Trophoblast cell (in vitro differentiated cells and primary cell): ENCODE data around the gene CGREF1.

Source experiments
- DNase-seq, 2 donors: peaks; one replicate each; pipeline ENCODE4 v3.0.0-alpha.2; 2016
- H2AFZ ChIP-seq: 2 replicates; pipeline ENCODE4 v1.6.1; 2013; ENCODE audit warnings: low read length, moderate library complexity, mild to moderate bottlenecking; ENCODE audit not compliant: insufficient read depth, poor library complexity
- H2AK5ac ChIP-seq: 2 replicates; pipeline ENCODE4 v1.6.1; 2013; ENCODE audit warnings: mild to moderate bottlenecking, low read length
- H2BK120ac ChIP-seq: 2 replicates; pipeline ENCODE4 v1.6.1; 2013; ENCODE audit warnings: low read length, mild to moderate bottlenecking, moderate library complexity; ENCODE audit not compliant: insufficient read depth, poor library complexity
- H2BK12ac ChIP-seq: 2 replicates; pipeline ENCODE4 v1.6.1; 2013; ENCODE audit warnings: mild to moderate bottlenecking, low read length, moderate library complexity
- H2BK5ac ChIP-seq: 2 replicates; pipeline ENCODE4 v1.6.1; 2013; ENCODE audit warnings: low read length, low read depth, moderate library complexity, mild to moderate bottlenecking; ENCODE audit not compliant: poor library complexity
- H3K14ac ChIP-seq: 2 replicates; pipeline ENCODE4 v1.6.1; 2013; ENCODE audit warnings: mild to moderate bottlenecking, low read length
- H3K18ac ChIP-seq: 2 replicates; pipeline ENCODE4 v1.6.1; 2013; ENCODE audit warnings: mild to moderate bottlenecking, low read length
- H3K23ac ChIP-seq: 2 replicates; pipeline ENCODE4 v1.6.1; 2013; ENCODE audit warnings: low read length
- H3K27ac ChIP-seq: 2 replicates; pipeline ENCODE4 v1.5.1; 2013; ENCODE audit warnings: low read depth, mild to moderate bottlenecking, inconsistent platforms, low read length, moderate library complexity
- H3K27me3 ChIP-seq: 2 replicates; pipeline ENCODE4 v1.6.1; 2013; ENCODE audit warnings: inconsistent platforms, mild to moderate bottlenecking, low read length, moderate library complexity; ENCODE audit not compliant: insufficient read depth
- H3K36me3 ChIP-seq, 2 experiments: 1 replicate in 1 of 2; 2 replicates in 1 of 2; pipeline ENCODE4 v1.6.1; 2013; ENCODE audit warnings: low read length in 2 of 2, mild to moderate bottlenecking in 2 of 2, moderate library complexity in 1 of 2; ENCODE audit not compliant: insufficient read depth in 2 of 2, control insufficient read depth in 1 of 2
- H3K4ac ChIP-seq: 2 replicates; pipeline ENCODE4 v1.6.1; 2013; ENCODE audit warnings: low read depth, mild to moderate bottlenecking, low read length, moderate library complexity
- H3K4me1 ChIP-seq, 2 experiments: 1 replicate in 1 of 2; 2 replicates in 1 of 2; pipeline ENCODE4 v1.6.1; 2013; ENCODE audit warnings: low read length in 2 of 2, mild to moderate bottlenecking in 2 of 2, moderate library complexity in 1 of 2; ENCODE audit not compliant: insufficient read depth in 2 of 2, control insufficient read depth in 1 of 2
- H3K4me2 ChIP-seq: 2 replicates; pipeline ENCODE4 v1.6.1; 2013; ENCODE audit warnings: inconsistent platforms, mild to moderate bottlenecking, low read length, moderate library complexity
- H3K4me3 ChIP-seq: 2 replicates; pipeline ENCODE4 v1.5.1; 2013; ENCODE audit warnings: mild to moderate bottlenecking, low read depth, low read length, inconsistent platforms
- H3K79me1 ChIP-seq: one replicate; pipeline ENCODE4 v1.6.1; 2013; ENCODE audit warnings: low read length
- H3K79me2 ChIP-seq: 2 replicates; pipeline ENCODE4 v1.6.1; 2013; ENCODE audit warnings: low read length, mild to moderate bottlenecking; ENCODE audit not compliant: control insufficient read depth, insufficient read depth, poor library complexity
- H3K9ac ChIP-seq: 2 replicates; pipeline ENCODE4 v1.6.1; 2013; ENCODE audit warnings: mild to moderate bottlenecking, low read length
- H3K9me3 ChIP-seq: 2 replicates; pipeline ENCODE4 v1.6.1; 2013; ENCODE audit warnings: low read depth, mild to moderate bottlenecking, control low read depth, inconsistent platforms, low read length; ENCODE audit not compliant: insufficient read depth
- H4K12ac ChIP-seq: 2 replicates; pipeline ENCODE4 v1.6.1; 2013; ENCODE audit warnings: low read depth, mild to moderate bottlenecking, low read length, moderate library complexity
- H4K8ac ChIP-seq: 2 replicates; pipeline ENCODE4 v1.6.1; 2013; ENCODE audit warnings: low read depth, mild to moderate bottlenecking, low read length, moderate library complexity
- H4K91ac ChIP-seq: one replicate; pipeline ENCODE4 v1.6.1; 2013; ENCODE audit warnings: low read depth, mild to moderate bottlenecking, low read length, moderate library complexity
- WGBS: extraction: QIAGEN DNeasy Blood & Tissue Kit; methylation state at CpG from one replicate; pipeline ENCODE4 v1.1.7; 2013; ENCODE audit warnings: missing lambda C conversion rate; ENCODE audit not compliant: insufficient read length, insufficient coverage; ENCODE audit errors: extremely low coverage; 5-methylcytosine and 5-hydroxymethylcytosine counted together

CGREF1 gene

GRCh38 chr2:27073782-27074181 lies 45.1 kb downstream of the CGREF1 start:
- H3K27ac ChIP-seq, result no peak overlapping the region
- DNase-seq, result no peak
- H3K14ac ChIP-seq, result no peak overlapping the region
- H2BK5ac ChIP-seq, result no peak overlapping the region
- no peak overlapping the region for H3K4me3 ChIP-seq
- H4K91ac ChIP-seq, result no peak overlapping the region
- peaks cover 12 to 15% of the 10 kb centered on the region in 2 experiments for H3K36me3 ChIP-seq
- no peak overlapping the region for H2BK12ac ChIP-seq
- H3K4ac ChIP-seq, result no peak overlapping the region
- no peak overlapping the region for H4K12ac ChIP-seq
- H3K79me2 ChIP-seq, result peaks cover 21% of the 10 kb centered on the region
- no peak overlapping the region for H3K9ac ChIP-seq
- H3K23ac ChIP-seq, result no peak overlapping the region
- H3K4me2 ChIP-seq, result no peak overlapping the region
- no peak overlapping the region for H3K18ac ChIP-seq
- no peak overlapping the region for H4K8ac ChIP-seq
- no peak overlapping the region for H2BK120ac ChIP-seq
- H2AFZ ChIP-seq, result no peak overlapping the region
- no peak overlapping the region for H2AK5ac ChIP-seq
- peaks cover 19% of the 10 kb centered on the region for H3K79me1 ChIP-seq
- peaks cover 6 to 18% of the 10 kb centered on the region in 2 experiments for H3K4me1 ChIP-seq
- H3K9me3 ChIP-seq, result no peaks in the 10 kb centered on the region
- no peaks in the 10 kb centered on the region for H3K27me3 ChIP-seq
- WGBS, result no CpG with 5 or more reads among the region's 2 CpGs

GRCh38 chr2:27072920-27073319 lies 46.0 kb downstream of the CGREF1 start:
- Histone ChIP-seq H3K23ac (no peak overlapping the region), H3K9me3 (no peaks in the 10 kb centered on the region), H3K4me1 (peaks cover 6 to 18% of the 10 kb centered on the region in 2 experiments), H3K9ac (no peak overlapping the region), H3K79me2 (peaks cover 21% of the 10 kb centered on the region), H3K27ac (peak overlapping the region; percentile 93), H3K27me3 (no peaks in the 10 kb centered on the region), H3K36me3 (peaks cover 19 to 24% of the 10 kb centered on the region in 2 experiments), H4K91ac (peak overlapping the region; percentile 37), H2AK5ac (no peak overlapping the region), H2BK5ac (peak overlapping the region; percentile 15), H4K12ac (no peak overlapping the region), H2AFZ (no peak overlapping the region), H3K4me2 (peak overlapping the region; percentile 94), H2BK12ac (peak overlapping the region; percentile 46), H3K18ac (no peak overlapping the region), H3K14ac (no peak overlapping the region), H3K4me3 (no peak overlapping the region), H2BK120ac (peak overlapping the region; percentile 34), H3K79me1 (peaks cover 19% of the 10 kb centered on the region), H3K4ac (no peak overlapping the region), H4K8ac (peak overlapping the region; percentile 85)
- WGBS, result no CpG with 5 or more reads among the region's 5 CpGs
- DNase-seq, result no peak

DNA sequence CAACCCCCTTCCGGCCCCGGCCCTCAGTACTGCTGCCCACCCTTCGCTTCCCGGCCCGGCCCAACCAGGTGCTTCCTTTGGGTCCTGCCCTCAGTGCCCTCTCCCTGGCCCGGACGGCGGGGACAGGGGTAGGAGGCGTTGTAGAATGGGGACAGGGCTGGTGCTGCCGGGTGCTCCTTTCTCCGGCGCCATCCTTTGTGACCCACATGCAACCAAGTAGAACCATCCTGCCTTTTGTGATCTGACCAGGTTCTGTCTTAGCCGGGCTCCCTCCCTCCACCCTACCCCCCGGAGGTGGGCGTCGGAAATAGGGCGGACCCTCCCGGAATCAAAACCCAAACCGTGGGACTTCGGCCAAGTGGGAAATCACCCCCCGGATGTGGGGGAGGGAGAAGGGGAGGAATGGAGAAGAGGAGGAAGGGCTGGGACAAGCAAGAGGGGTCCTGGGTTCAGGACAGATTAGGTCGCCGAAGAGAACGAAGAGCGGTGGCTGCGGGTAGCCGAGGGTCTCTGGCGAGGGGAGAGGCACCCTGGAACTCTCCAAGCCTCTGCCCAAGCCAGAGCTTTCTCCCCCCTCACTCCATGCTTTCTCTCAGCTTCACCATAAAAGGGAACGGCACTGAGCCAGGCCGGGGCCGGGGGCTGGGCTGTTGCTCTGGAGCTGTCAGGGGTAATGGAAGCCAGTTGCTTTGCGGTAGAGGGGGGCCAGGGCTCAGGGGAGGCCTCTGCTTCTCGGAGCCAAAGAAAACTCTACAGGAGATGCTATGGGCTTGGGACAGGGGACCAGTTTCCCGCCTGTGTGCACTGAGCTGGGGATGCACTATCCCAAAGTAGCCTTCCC lies 46.7 kb downstream of the CGREF1 start:
- peak overlapping the region; percentile 85 for H2AK5ac ChIP-seq
- H4K8ac ChIP-seq, result peak overlapping the region; percentile 85
- peak overlapping the region; percentile 75 for H2BK120ac ChIP-seq
- no CpG with 5 or more reads among the region's 34 CpGs for WGBS
- H3K4me3 ChIP-seq, result peak overlapping the region; percentile 81
- peak overlapping the region; percentile 94 for H4K91ac ChIP-seq
- peak overlapping the region; percentile 46 for H2BK12ac ChIP-seq
- H3K4me2 ChIP-seq, result peak overlapping the region; percentile 94
- H3K27ac ChIP-seq, result peak overlapping the region; percentile 93
- H3K4me1 ChIP-seq, result peaks cover 6 to 18% of the 10 kb centered on the region in 2 experiments
- H3K79me1 ChIP-seq, result peaks cover 19% of the 10 kb centered on the region
- no peak for DNase-seq
- H4K12ac ChIP-seq, result peak overlapping the region; percentile 66
- no peak overlapping the region for H3K23ac ChIP-seq
- H3K27me3 ChIP-seq, result no peaks in the 10 kb centered on the region
- peaks cover 23 to 30% of the 10 kb centered on the region in 2 experiments for H3K36me3 ChIP-seq
- H3K9ac ChIP-seq, result peak overlapping the region; percentile 87
- H2AFZ ChIP-seq, result peak overlapping the region; percentile 81
- H3K14ac ChIP-seq, result peak overlapping the region; percentile 83
- H3K79me2 ChIP-seq, result peaks cover 21% of the 10 kb centered on the region
- H3K9me3 ChIP-seq, result no peaks in the 10 kb centered on the region
- H2BK5ac ChIP-seq, result peak overlapping the region; percentile 47
- H3K4ac ChIP-seq, result peak overlapping the region; percentile 76
- peak overlapping the region; percentile 86 for H3K18ac ChIP-seq

DNA sequence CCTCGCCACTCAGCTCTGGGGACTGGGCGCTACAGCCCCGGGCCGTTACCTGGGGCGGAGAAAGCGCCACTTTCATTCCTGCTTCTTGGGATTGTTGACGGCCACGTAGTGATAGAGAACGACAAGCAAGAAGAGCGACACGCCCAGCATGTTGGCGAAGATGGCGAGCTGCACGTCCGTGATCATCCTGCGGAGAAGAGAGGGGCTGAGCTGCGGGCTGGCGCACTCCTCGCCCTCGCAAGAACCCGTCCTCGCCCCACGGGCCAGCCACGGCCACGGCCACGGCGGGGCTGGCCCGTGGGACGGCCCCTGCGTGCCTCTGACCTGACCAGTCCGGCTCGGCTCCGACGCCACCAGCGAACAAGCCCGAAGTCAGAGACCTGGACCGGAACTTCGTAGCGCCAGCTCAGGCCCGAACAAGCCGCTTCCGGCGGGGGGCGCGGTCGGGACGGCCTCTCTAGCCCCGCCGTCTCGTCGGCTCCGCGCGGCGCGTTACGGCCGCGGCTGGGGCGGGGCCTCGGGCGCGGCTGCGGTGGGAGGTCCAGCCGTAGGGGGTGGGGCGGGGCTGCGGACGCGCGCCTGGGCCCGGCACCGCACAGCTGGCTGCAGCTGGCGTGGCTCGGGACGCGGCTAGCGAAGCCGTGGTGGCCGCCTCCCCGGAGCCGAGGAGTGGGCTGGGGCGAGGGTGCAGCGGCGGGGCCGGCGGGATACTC lies 47.5 kb downstream of the CGREF1 start, which contains the start of gene OST4:
OST4 (minus strand) TSS at position 378 of the 713 bp plus-strand sequence.
- Histone ChIP-seq H3K4ac (peak within 1 kb of the TSS; percentile 92), H3K4me3 (peak within 1 kb of the TSS; percentile 89), H3K4me1 (peaks cover 6 to 18% of the 10 kb centered on the region in 2 experiments), H2AFZ (peak within 1 kb of the TSS; percentile 81), H3K18ac (peak within 1 kb of the TSS; percentile 86), H3K14ac (peak within 1 kb of the TSS; percentile 83), H3K4me2 (peak within 1 kb of the TSS; percentile 94), H4K12ac (peak within 1 kb of the TSS; percentile 92), H3K79me2 (peaks cover 21% of the 10 kb centered on the region), H3K9me3 (no peaks in the 10 kb centered on the region), H3K79me1 (peaks cover 19% of the 10 kb centered on the region), H2BK120ac (peak within 1 kb of the TSS; percentile 75), H2BK12ac (peak within 1 kb of the TSS; percentile 34), H3K9ac (peak within 1 kb of the TSS; percentile 93), H2BK5ac (peak within 1 kb of the TSS; percentile 77), H3K27me3 (no peaks in the 10 kb centered on the region), H4K8ac (peak within 1 kb of the TSS; percentile 94), H3K36me3 (peaks cover 26 to 32% of the 10 kb centered on the region in 2 experiments), H3K27ac (peak within 1 kb of the TSS; percentile 93), H3K23ac (no peak within 1 kb of the TSS), H4K91ac (peak within 1 kb of the TSS; percentile 94), H2AK5ac (peak within 1 kb of the TSS; percentile 85)
- no CpG with 5 or more reads among the region's 86 CpGs for WGBS
- DNase-seq, result peak; percentile 95 to 98
